Transverse colon (tissue), 4 donors: ENCODE results near the gene GLS2.
"Not testable (repeated sequence)": the region's sequence is repeated elsewhere in the genome, so short reads cannot be mapped to it uniquely, and the experiment has no call there.

Source experiments
- CTCF ChIP-seq, 5 experiments: fragments of 200-600 bp in 3 of 5; fragments of 450-650 bp in 2 of 5; sonication (generic) in 3 of 5; IDR thresholded peaks; 1 replicate in 2 of 5; 2 replicates in 3 of 5; pipeline ENCODE4 v1.5.1; 2016 to 2017; ENCODE audit warnings: antibody characterized with exemption in 5 of 5, inconsistent platforms in 3 of 5, mild to moderate bottlenecking in 2 of 5, moderate library complexity in 1 of 5
- EP300 ChIP-seq: sonication (generic); formaldehyde crosslinking; IDR thresholded peaks from one replicate; pipeline ENCODE4 v1.6.1; 2017; ENCODE audit warnings: antibody characterized with exemption, low read depth
- POLR2A ChIP-seq: fragments of 450-650 bp; IDR thresholded peaks from one replicate; pipeline ENCODE4 v1.6.1; 2016; ENCODE audit warnings: antibody characterized with exemption, mild to moderate bottlenecking, moderate library complexity
- POLR2AphosphoS5 ChIP-seq, 3 donors: sonication (generic); formaldehyde crosslinking; IDR thresholded peaks; one replicate each; pipeline ENCODE4 v1.6.1; 2016; ENCODE audit warnings: antibody characterized with exemption in 3 of 3

GRCh38 chr12:56493409-56494105, 5.6 kb upstream of the GLS2 start:
- not testable (repeated sequence) for TF ChIP-seq POLR2A; CTCF (IDR thresholded peaks at IDR 0.05); POLR2AphosphoS5 (IDR thresholded peaks at IDR 0.05); EP300
